GM19239 (cell line): ENCODE data around the gene SLC1A2.
A peak's percentile ranks its signal among the peaks of the same experiment; 100 is the strongest.

ENCODE experiments used
- DNase-seq: peaks from one replicate; pipeline ENCODE4 v3.0.0; 2011; ENCODE audit warnings: low spot score; ENCODE audit not compliant: insufficient read length
- FAIRE-seq: peaks from 2 replicates; lab custom pipeline; 2011; peaks lifted over from hg19 to GRCh38; lab: Jason Lieb, UNC

The SLC1A2 gene

GRCh38 chr11:35313066-35313759 lies 106.1 kb downstream of the SLC1A2 start:
- peak; percentile 89 for FAIRE-seq

GRCh38 chr11:35311331-35311730 lies 108.0 kb downstream of the SLC1A2 start:
- DNase-seq (no peak), FAIRE-seq (no peak)

More at GRCh38 chr11:35313066-35313759, 106.1 kb downstream of the SLC1A2 start:
- DNase-seq: peak; percentile 23

- no peak for FAIRE-seq
- DNase-seq: no peak
These were observed 111.2 kb downstream of the SLC1A2 start for GRCh38 chr11:35308157-35308556.

GRCh38 chr11:35307221-35307621 lies 112.1 kb downstream of the SLC1A2 start:
- FAIRE-seq: no peak

GRCh38 chr11:35305670-35306382 lies 113.5 kb downstream of the SLC1A2 start:
- DNase-seq (peak; percentile 36), FAIRE-seq (peak; percentile 14)

More at GRCh38 chr11:35307221-35307621, 112.1 kb downstream of the SLC1A2 start:
- DNase-seq: no peak

GRCh38 chr11:35304900-35305460 lies 114.4 kb downstream of the SLC1A2 start:
- FAIRE-seq: no peak
- DNase-seq: no peak

- FAIRE-seq (no peak), DNase-seq (no peak)
These were observed 115.0 kb downstream of the SLC1A2 start for GRCh38 chr11:35304386-35304775.

- FAIRE-seq: no peak
- DNase-seq: no peak
These were observed 115.6 kb downstream of the SLC1A2 start for GRCh38 chr11:35303596-35304385.

GRCh38 chr11:35302398-35302797 lies 117.0 kb downstream of the SLC1A2 start:
- no peak for DNase-seq
- no peak for FAIRE-seq

GRCh38 chr11:35298369-35298768 lies 121.0 kb downstream of the SLC1A2 start:
- DNase-seq (no peak), FAIRE-seq (no peak)

- no peak for FAIRE-seq
- no peak for DNase-seq
These were observed 123.6 kb downstream of the SLC1A2 start for GRCh38 chr11:35295751-35296150.

- DNase-seq (no peak), FAIRE-seq (peak; percentile 42)
These were observed 125.7 kb downstream of the SLC1A2 start for GRCh38 chr11:35293699-35294098.

GRCh38 chr11:35293035-35293434 lies 126.3 kb downstream of the SLC1A2 start:
- DNase-seq (no peak), FAIRE-seq (no peak)

- FAIRE-seq: peak; percentile 18
These were observed 127.1 kb downstream of the SLC1A2 start for GRCh38 chr11:35292279-35292678.

GRCh38 chr11:35290876-35291275 lies 128.5 kb downstream of the SLC1A2 start:
- FAIRE-seq: no peak
- no peak for DNase-seq

More at GRCh38 chr11:35292279-35292678, 127.1 kb downstream of the SLC1A2 start:
- DNase-seq: no peak

- FAIRE-seq (no peak), DNase-seq (no peak)
These were observed 129.5 kb downstream of the SLC1A2 start for GRCh38 chr11:35289821-35290220.

- no peak for DNase-seq
- peak; percentile 52 for FAIRE-seq
These were observed 130.4 kb downstream of the SLC1A2 start for GRCh38 chr11:35288817-35289541.

- no peak for DNase-seq
- FAIRE-seq: peak; percentile 70
These were observed 131.0 kb downstream of the SLC1A2 start for GRCh38 chr11:35288309-35288708.

- FAIRE-seq (no peak), DNase-seq (no peak)
These were observed 131.9 kb downstream of the SLC1A2 start for GRCh38 chr11:35287344-35287890.

GRCh38 chr11:35286126-35286525 lies 133.2 kb downstream of the SLC1A2 start:
- no peak for FAIRE-seq

More at GRCh38 chr11:35286126-35286525, 133.2 kb downstream of the SLC1A2 start:
- no peak for DNase-seq
